Glomerular visceral epithelial cell (primary cell): ENCODE results near the gene SH2D6.

Source experiments
- DNase-seq: peaks from one replicate; pipeline ENCODE4 v3.0.0-alpha.2; 2016; ENCODE audit errors: extremely low spot score

SH2D6 gene

DNA sequence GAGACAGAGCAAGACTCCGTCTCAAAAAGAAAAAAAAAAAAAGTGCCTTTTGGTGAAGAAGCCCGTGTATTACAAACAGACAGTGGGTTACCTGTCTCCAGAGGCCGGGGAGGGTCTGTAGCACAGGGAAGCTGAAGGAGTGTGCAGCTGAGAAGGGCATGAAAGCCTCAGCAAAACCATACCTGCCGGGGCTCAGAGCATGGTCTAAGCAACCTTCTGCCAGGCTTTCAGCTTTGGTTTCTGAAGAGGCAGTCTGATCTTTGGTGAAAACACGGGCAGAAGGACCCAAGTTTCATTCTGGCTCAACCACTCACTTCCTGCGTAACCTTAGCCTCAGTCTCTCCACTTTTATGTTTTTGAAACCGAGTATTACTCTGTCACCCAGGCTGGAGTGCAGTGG lies 21.5 kb downstream of the SH2D6 start:
- no peak for DNase-seq

DNA sequence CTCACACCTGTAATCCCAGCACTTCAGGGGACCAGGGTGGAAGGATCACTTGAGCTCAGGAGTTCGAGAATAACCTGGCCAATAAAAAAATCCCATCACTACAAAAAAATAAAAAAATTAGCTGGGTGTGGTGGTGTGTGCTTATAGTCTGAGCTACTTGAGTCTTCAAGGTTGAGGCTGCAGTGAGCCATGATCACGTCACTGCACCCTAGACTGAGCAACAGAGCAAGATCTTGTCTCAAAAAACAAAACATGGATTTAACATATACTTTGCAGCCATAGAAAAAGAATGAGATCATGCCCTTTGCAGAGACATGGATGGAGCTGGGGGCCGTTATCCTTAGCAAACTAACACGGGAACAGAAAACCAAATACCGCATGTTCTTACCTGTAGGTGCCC lies 22.2 kb downstream of the SH2D6 start:
- DNase-seq, result no peak

DNA sequence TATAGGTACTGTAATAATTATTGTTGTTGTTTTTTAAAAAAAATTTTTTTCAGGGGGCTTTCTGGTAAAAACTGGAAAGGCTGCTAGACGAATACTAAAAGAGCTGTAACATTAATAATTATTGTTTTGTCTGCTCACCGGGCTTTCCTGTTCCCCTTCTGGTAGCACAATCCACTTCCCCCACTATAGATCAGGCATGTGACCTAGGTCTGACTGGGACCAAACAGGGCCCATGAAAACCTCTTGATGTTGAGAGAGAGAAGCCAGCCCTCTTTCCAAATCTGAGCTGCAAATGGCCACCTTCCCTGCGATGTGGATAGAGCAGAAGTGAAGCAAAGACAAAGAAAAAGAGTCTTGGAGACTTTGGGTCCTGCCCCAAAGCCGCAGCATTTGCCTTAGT lies 23.4 kb downstream of the SH2D6 start:
- DNase-seq, result no peak

DNA sequence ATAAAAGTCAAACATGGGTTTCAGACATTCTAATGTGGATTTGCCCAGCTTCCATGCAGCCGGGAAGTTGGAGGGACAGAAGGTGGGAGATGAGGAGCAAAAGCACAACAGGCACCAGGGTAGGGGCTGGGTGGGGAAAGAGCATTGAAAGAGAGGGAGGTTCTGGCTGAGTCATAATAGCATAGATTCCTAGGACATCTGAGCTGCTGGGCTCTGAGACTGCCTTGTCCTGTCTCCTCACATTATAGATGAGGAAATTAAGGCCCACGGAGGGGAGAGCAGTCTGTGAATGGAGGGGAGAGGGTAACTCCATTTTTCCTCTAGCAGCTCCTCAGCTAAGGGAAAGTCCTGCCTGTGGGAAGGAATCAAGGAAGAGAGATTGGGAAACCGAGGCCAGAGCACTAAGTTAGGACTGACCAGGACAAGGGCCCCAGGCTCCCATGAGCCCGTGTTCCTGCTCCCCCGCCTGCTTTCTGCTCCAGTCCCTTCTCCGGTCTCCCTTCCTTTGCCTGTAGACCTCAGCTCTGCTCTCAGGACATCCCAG lies 26.2 kb downstream of the SH2D6 start:
- no peak for DNase-seq

DNA sequence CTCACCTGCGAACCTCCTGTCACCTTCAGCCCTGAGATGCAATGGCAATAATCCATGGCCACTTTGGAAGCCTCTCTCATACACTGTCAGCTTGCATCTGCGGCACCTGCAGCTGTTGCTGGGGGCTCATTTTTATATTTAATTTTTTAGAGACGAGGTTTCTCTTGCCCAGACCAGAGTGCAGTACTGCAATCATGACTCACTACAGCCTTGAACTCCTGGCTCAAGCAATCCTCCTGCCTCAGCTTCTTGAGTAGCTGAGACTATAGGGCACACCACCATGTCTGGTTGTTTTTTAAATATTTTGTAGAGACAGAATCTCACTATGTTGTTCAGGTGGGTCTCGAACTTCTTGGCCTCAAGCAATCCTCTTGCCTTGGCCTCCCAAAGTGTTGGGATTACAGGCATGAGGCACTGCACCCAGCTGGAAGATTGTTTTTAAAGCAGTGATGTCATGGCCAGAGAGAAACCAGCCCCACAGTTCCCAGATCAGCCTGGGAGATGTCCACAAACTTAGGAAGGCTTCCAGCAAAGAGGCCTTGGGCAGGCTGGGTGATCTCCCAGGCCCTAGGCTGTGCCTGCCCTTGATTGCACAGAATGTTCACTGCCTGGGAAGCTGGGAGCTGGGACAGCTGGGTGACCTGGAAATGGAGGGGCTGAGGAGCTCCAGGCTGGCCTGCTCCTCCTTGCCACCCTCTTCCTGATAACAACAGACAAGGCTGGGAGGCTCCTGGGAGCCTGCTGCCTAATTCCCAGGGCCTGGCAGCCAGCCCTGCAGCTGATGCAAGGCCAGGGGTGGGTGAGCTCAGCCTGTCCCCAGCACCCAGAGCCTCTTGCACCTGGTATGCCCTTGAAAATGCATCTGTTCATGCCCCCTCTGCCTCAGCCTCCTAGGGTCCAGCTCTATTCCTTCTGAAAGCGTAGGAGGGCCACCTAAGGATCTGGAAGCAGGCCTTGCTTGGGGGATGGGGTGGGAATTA lies 27.1 kb downstream of the SH2D6 start:
- peak; percentile 45 for DNase-seq

DNA sequence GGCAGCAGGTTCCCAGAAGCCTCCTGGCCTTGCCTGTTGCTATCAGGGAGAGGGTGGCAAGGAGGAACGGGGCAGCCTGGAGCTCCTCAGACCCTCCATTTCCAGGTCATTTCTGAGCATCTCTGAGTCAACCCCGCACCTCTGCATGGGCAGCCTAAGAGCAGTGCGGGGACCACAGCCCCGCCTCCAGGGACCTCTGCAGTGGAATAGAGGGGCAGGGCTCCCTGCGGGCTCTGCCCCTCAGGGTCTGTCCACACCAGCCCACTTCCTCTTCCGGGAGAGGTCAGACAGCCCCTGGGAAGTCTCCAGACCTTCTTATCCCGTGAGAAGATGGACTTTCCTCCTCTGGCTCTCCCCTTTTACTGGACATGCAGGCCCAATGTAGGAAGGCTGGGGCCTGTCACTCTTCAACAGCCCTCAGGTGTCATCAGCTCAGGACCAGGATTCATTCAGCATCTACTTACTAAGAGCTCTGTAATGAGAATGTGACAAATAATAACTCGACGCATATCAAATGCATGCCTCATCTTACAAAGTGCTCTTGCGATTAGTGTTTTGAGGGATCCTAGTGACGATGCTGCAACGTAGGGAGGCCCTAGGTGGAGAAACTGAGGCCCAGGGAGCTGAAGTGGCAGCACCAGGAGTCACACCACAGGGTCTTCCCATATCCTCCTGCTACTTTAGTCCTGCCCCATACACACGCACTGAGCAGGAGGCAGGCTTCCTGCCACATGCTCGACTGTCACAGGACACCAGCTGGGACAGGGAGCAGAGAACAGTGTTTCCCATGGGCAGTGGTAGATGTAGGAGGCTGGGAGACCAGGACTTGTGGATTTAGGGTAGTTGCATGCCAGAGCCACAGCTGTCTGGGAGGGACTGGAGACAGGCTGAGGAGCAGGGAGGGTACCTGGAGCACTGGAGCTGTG lies 28.0 kb downstream of the SH2D6 start:
- DNase-seq, result no peak

DNA sequence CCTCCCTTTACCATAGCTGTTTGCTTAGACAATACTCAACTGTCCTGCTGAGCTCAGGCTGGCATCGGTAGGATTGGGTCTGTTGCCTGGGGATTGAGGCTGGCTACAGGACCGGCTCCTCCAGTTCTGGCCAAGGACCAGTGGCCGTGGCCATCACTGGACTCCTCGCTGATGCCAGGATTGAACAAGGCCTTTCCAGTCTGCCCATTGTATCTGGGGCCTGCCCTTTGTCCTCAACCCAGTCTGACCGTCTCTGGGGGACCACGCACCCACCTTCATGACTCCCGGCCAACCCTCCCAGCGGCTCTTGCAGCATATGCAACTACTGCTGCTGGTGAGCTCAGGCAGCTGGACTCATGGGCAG lies 28.7 kb downstream of the SH2D6 start:
- DNase-seq, result no peak

DNA sequence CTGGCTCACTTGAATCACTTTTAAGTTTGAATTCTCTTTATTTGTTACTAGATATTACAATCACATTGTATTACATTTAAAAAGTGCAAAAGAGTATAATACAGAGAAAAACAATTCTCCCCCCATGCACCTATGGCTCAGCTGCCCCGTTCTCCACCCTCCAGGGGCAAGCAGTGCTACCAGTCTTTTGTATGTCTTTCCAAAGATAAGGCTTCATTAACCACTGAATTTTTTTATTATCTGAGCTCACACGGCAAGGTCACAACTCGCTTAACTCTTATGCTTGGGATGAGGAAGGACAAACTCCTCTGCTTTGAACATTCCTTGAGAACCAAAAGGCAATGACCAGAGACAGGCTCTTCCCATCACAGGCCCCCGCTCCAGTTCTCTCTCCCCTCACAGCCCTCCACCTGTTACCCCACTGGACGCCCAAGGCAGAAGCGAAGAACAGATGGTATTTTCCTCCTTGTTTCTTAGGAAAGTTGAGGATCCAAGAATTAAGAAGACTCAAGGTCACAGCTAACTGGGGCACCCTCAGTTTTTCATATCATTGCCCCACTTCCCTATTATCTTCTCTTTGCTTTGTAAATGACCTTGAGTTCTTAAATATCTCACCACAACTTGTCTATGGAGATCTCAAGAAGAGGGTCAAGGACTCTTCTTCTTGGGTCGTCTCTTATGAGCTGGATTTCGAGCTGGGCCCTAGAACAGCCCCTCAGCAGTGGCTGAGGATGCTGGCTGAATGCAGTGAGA lies 30.1 kb downstream of the SH2D6 start:
- DNase-seq, result no peak

DNA sequence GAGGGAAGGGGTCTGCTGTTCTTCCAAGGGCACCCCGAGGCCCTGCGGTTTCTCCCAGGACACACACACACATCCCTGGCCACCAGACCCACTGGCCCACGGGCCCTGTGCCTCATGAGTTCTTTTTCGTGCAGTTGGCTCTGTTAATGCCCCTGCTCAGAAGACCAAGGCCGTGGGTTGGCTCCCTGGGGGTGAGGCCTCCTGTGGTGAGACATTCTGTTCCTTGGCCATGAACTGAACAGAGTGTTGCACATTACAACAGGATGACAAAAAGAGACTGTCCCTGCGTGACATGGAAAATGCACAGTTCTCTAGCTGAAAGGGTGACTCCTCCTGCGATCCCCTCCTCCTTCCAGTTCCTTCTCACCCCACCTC lies 30.7 kb downstream of the SH2D6 start:
- no peak for DNase-seq

DNA sequence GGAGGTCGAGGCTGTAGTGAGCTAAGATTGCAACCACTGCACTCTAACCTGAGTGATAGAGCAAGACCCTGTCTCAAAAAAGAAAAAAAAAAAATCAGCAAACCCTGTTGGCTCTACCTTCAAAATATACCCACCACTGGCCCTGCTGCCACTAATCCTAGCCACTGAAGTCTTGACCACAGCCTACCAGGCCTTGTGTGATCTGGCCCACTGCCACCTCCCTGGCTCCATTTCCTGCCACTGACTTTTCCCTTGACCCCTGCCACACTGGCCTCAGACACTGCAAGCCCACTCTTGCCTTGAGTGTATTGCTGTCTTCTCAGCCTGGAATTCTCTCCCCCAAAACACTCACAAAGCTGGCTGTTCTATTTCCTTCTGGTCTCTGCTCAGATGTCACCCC lies 33.7 kb downstream of the SH2D6 start:
- DNase-seq, result no peak

DNA sequence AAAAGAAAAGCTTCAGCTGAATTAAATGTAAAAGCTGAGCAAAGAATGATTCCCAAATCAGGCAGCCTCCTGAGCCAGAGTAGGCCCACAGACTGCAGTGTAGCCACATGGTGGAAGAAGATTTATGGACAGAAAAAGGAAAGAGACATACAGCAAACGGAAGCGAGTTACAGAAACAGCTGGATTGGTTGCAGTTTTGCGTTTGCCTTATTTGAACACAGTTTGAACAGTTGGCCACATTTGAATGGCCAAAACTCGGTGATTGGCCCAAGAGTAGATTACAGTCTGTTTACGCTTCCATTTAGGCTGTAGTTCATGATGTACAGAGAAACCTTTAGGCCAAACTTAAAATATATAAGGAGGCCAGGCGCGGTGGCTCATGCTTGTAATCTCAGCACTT lies 35.1 kb downstream of the SH2D6 start:
- DNase-seq, result no peak

DNA sequence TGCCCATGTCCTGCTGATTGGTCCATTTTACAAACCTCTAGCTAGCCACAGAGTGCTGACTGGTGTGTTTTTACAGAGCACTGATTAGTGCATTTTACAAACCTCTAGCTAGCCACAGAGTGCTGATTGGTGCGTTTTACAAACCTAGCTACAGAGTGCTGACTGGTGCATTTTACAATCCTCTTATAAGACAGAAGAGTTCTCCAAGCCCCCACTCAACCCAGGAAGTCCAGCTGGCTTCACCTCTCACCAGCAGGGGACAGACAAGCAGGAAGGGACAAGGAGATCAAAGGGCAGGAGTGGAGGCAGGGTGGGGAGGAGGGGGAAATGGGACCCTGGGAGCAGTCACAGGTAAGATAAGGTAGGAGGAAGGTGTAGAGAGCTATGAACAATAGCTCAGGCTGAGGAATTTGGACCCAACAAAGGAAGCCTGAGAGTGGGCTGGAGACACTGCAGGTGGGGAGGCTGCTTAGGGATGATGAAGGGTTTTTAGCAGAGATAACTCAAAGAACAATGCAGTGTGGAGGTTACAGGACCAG lies 37.1 kb downstream of the SH2D6 start:
- no peak for DNase-seq

DNA sequence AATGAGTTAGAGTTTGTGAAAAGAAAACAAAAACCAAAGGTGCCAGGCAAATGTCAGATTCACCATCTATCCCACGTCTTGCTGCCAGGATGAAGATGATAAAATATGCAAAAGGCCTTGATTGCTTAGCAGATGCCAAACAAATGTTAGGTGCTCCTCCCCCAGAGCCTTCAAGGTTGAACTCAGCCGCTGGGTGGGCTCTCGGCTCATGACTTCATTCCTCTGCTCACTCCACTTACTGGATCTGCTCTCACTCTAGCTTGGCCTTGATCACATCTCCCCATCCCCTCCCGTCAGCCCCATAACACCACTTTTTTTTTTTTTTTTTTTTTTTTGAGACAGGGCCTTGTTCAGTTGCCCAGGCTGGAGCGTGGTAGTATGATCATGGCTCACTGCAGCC lies 38.5 kb downstream of the SH2D6 start:
- DNase-seq, result no peak

DNA sequence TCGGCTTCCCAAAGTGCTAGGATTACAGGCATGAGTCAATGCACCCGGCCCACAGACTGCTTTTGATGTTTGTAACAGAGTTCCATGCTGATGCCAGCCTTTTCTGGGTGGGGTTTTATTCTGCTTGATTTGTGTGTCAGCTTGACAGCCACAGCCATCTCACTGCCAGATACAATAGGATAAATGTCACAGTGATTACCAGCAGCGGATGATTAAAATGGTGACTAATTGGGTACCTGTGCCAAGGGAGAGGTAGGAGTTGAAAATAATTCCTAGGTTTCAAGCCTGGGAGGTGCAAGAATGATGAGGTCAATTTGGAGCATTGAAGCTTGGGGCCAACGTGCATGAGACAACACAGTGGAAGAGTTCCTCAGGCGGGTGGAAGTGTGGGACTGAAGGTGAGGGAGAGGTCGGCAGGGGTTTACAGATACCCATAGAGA lies 39.4 kb downstream of the SH2D6 start:
- DNase-seq, result no peak

DNA sequence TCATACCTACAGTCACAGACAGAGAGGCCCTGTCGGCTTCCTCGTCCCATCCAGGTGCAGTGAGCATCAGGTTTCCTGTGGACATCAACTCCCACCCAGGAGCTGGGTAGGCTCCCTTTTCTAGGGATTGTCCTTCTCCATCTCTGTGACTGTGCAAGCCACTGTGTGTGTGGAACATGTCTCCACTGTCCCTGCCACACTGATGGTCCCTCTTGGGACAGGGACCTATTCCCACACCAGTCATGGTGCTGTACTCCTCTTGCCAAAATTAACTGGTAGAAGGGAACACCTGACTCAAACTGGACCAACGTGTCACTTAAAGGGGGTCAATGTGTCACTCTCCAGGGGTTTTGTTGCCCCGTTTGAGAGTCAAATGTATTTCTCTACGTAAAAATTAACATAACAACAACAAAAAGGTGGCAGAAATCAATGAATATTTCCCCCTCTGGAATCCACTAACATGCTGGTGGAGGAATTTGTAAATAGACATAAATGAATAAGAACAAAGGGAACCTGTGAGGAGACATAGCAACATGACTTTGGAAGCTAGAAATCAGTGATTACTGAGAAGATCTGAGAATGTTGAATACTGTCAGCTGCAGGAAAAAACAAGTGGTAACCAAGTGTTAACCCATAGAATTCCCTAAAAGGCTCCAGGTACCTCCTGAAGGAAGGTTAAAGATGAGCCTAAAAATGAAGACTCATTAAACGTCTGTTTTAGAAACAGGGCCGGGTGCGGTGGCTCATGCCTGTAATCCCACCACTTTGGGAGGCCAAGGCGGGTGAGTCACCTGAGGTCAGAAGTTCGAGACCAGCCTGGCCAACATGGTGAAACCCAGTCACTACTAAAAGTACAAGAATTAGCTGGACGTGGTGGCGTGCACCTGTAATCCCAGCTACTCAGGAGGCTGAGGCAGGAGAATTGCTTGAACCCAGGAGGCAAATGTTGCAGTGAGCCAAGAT lies 40.4 kb downstream of the SH2D6 start:
- DNase-seq, result no peak

DNA sequence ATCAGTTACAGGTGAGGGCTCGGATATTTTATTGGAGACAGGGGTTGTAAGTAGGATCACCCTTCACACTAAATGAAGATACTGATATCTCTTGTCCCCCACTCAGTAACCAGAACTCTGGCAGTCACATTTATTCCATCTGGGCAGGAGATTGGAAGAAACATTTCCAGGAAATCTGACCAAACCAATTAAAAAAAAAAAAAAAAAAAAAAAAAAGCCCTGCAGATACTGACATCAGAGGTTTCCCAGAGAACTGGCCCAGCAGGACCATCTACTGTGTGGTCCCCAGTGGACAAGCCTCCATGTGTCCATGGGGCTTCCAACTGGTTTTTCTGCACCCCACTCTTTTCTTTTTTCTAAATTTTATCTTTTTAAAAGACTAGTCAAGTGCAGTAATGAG lies 41.3 kb downstream of the SH2D6 start:
- DNase-seq, result no peak

DNA sequence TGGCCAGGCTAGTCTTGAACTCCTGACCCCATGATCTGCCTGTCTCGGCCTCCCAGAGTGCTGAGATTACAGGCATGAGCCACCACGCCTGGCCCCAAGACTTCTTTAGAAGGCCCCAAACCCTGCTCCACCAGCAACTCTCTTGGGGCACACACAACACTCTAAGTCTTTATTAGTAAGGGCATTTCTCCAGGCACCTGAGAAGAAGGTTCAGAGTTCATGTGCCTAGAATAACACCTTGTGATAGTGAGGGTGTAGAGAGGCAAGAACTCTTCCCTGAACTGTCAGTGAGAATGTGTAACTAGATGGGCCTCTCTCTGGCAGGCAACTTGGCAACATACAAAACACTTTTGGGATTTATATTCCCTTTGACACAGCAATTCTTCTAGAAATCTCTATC lies 43.8 kb downstream of the SH2D6 start:
- DNase-seq, result no peak

DNA sequence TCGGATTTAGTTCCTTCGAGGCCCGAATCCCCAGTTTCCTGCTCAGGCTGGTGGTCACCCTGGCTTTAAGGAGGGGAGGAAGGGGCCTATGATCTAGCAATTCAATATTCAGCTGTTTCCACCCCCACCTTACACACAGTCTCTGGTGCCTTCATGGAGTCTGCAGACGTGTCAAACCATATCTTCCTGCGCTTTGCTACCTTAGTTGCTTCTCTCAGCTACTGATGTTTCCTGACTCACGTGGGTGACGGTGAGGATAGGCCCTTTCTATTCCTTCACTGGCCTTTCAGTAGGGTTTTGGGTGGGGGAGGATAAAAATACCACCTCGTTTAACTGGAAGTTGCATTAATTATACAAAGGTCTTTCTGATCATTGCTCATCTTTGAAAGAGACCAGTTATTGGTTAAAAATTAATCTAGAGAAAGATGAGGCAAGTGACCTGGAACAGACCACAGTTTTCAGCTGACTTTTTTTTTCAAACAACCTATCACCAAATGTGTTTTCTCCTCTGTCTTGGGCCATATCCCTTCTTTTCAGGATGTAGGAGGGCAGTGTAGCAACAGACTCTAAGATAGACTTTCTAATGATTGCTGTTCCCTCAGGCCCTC lies 49.7 kb downstream of the SH2D6 start:
- DNase-seq, result peak; percentile 75

DNA sequence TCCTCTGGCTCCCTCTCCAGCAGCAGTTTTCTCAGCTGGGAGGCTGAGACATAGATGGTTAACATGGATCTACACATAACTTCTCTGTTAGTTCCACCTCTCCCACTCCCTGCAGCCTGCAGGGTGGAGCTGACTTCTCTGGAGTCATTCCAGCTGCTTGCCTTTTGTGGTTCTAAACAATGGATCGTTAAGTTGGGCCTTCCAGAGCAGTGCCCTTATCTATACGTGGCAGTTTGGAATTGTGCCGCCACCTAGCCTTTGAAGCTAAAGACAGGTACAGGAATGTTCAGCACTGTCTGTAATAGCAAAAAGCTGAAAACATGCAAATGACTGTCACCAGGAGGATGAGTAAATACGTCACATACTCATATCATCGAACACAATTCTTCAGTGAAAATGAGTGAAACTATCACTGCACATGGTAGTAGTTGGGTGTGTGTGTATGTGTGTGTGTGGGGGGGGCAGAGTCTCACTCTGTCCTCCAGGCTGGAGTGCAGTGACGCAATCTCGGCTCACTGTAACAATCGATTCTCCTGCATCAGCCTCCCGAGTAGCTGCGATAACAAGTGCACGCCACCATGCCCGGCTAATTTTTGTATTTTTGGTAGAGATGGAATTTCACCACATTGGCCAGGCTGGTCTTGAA lies 50.3 kb downstream of the SH2D6 start:
- no peak for DNase-seq
